AG04450 (cell line): Measurements from ENCODE around the gene TAC4. TPM values are rescaled to one million over a fixed set of nuclear protein-coding genes. Genes with fewer than 3 reads are reported as not detected.

Source experiments
- CTCF ChIA-PET: fragments of 300-600, 350-600 bp; formaldehyde crosslinking; extraction: SDS; loops from one replicate; lab custom pipeline; 2022; ENCODE audit warnings: antibody characterized with exemption, inconsistent platforms; lab: Charles Lee
- POLR2A ChIA-PET: fragments of 350-600 bp; formaldehyde crosslinking; extraction: SDS; loops from one replicate; lab custom pipeline; 2021; ENCODE audit warnings: antibody characterized with exemption, inconsistent platforms; lab: Yijun Ruan, JAX
- DNase-seq: peaks from one replicate; pipeline ENCODE4 v3.0.0-alpha.2; 2011; ENCODE audit warnings: low read depth, low spot score
- H3K27ac ChIP-seq: one replicate; pipeline ENCODE4 v1.5.1; 2012; ENCODE audit warnings: low read depth, low read length, control low read depth
- H3K27me3 ChIP-seq: one replicate; pipeline ENCODE4 v1.6.0; 2012; ENCODE audit warnings: low read length; ENCODE audit not compliant: control insufficient read depth, insufficient read depth
- H3K4me3 ChIP-seq: 2 replicates; pipeline ENCODE4 v1.5.1; 2011; ENCODE audit warnings: mild to moderate bottlenecking, low read depth, low read length, control low read depth
- H3K9me3 ChIP-seq: 2 replicates; pipeline ENCODE4 v1.5.1; 2012; ENCODE audit warnings: low read length; ENCODE audit not compliant: control insufficient read depth, insufficient read depth
- CTCF ChIP-seq: IDR thresholded peaks from 2 replicates; pipeline ENCODE4 v1.5.1; 2011; ENCODE audit warnings: low read depth, low read length, control low read depth, inconsistent platforms
- polyA plus RNA-seq: library from polyadenylated mRNA; depleted of rRNA; stranded (reverse); fragments of >200 nt; gene quantifications from 2 replicates; pipeline ENCODE4 v1.2.3, GENCODE V29; 2011

Gene TAC4
- polyA plus RNA-seq, 1 experiment, result not detected

GRCh38 chr17:49870298-49870697 lies 22.4 kb upstream of the TAC4 start:
- no peak for TF ChIP-seq CTCF
- no peaks in the 10 kb centered on the region for H3K9me3 ChIP-seq
- POLR2A ChIA-PET, result no interaction called here
- H3K27ac ChIP-seq, result no peak overlapping the region
- CTCF ChIA-PET, result no interaction called here
- peaks cover 57% of the 10 kb centered on the region for H3K27me3 ChIP-seq
- no peak overlapping the region for H3K4me3 ChIP-seq
- no peak for DNase-seq

- H3K27ac ChIP-seq, result no peak overlapping the region
- H3K27me3 ChIP-seq, result peaks cover 54% of the 10 kb centered on the region
- H3K9me3 ChIP-seq, result no peaks in the 10 kb centered on the region
- POLR2A ChIA-PET, result no interaction called here
- CTCF ChIA-PET, result no interaction called here
- DNase-seq, result no peak
- no peak overlapping the region for H3K4me3 ChIP-seq
- TF ChIP-seq CTCF, result no peak
Observed at GRCh38 chr17:49869038-49869374, 21.1 kb upstream of the TAC4 start.

GRCh38 chr17:49866882-49867413 lies 19.1 kb upstream of the TAC4 start:
- no peak for TF ChIP-seq CTCF
- peaks cover 50% of the 10 kb centered on the region for H3K27me3 ChIP-seq
- CTCF ChIA-PET, result interaction anchor here (13.5 kb wide), 1 partner anchor 131 kb away, joined by 249 read pairs; the partner anchor contains the start of gene DLX3

GRCh38 chr17:49866019-49866380 lies 18.1 kb upstream of the TAC4 start:
- CTCF ChIA-PET, result interaction anchor here (13.5 kb wide), 1 partner anchor 132 kb away, joined by 249 read pairs; the partner anchor contains the start of gene DLX3
- H3K27ac ChIP-seq, result no peak overlapping the region
- peaks cover 45% of the 10 kb centered on the region for H3K27me3 ChIP-seq
- POLR2A ChIA-PET, result no interaction called here
- TF ChIP-seq CTCF, result no peak
- no peak overlapping the region for H3K4me3 ChIP-seq
- no peak for DNase-seq
- no peaks in the 10 kb centered on the region for H3K9me3 ChIP-seq

More at GRCh38 chr17:49866882-49867413, 19.1 kb upstream of the TAC4 start:
- Histone ChIP-seq H3K27ac (no peak overlapping the region), H3K9me3 (no peaks in the 10 kb centered on the region), H3K4me3 (no peak overlapping the region)
- no peak for DNase-seq
- POLR2A ChIA-PET, result no interaction called here

- TF ChIP-seq CTCF, result no peak
- H3K27ac ChIP-seq, result no peak overlapping the region
- H3K27me3 ChIP-seq, result peaks cover 32% of the 10 kb centered on the region
- H3K4me3 ChIP-seq, result no peak overlapping the region
- DNase-seq, result no peak
- ChIA-PET POLR2A (no interaction called here), CTCF (interaction anchor here (13.5 kb wide), 1 partner anchor 135 kb away, joined by 249 read pairs; the partner anchor contains the start of gene DLX3)
- H3K9me3 ChIP-seq, result no peaks in the 10 kb centered on the region
Observed at GRCh38 chr17:49862781-49863331, 15.0 kb upstream of the TAC4 start.
